ENCODE results near the gene NFIB.

NFIB gene

GRCh38 chr9:14292181-14292739 lies 21.7 kb downstream of the NFIB start:
- Histone ChIP-seq H3K36me3 (ENCODE audit: control insufficient read depth in 2 of 2, insufficient read depth in 2 of 2, low read length in 2 of 2) (no peaks in the 10 kb centered on the region), H3K27me3 (ENCODE audit: control insufficient read depth in 1 of 2, insufficient read depth in 2 of 2, low read length in 2 of 2) (no peaks in the 10 kb centered on the region), H3K4me3 (ENCODE audit: low read length in 2 of 2) (no peak overlapping the region), H3K27ac (ENCODE audit: low read length) (no peak overlapping the region), H3K4me1 (ENCODE audit: control insufficient read depth, insufficient read depth, low read length) (no peaks in the 10 kb centered on the region), H3K9ac (ENCODE audit: low read length in 2 of 2) (no peak overlapping the region), H3K9me3 (ENCODE audit: control insufficient read depth in 2 of 2, low read length in 2 of 2) (no peaks in the 10 kb centered on the region)

DNA sequence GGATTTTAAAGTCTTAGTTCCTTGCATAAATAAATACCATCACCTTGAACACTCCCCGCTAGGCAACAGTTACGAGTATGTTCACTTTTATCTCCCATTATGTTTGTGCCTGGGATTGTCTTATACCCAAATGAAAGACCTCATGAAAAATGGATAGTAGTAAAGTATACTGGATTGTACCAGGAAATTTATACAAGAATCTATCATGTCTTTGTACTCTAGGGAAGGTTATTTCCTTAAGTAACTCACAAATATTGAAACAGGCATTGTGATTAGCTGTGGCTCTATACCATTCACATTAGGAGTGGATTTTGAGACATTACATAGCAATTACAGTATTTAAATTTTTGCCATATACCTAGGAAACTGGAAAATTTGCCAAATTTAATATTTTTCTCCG lies 24.0 kb downstream of the NFIB start:
- H3K4me3 ChIP-seq (ENCODE audit: low read length in 2 of 2) = no peak overlapping the region
- H3K9me3 ChIP-seq (ENCODE audit: control insufficient read depth in 2 of 2, low read length in 2 of 2) = no peaks in the 10 kb centered on the region
- H3K27ac ChIP-seq (ENCODE audit: low read length) = no peak overlapping the region
- no peaks in the 10 kb centered on the region for H3K4me1 ChIP-seq (ENCODE audit: control insufficient read depth, insufficient read depth, low read length)
- H3K9ac ChIP-seq (ENCODE audit: low read length in 2 of 2) = no peak overlapping the region
- no peaks in the 10 kb centered on the region for H3K36me3 ChIP-seq (ENCODE audit: control insufficient read depth in 2 of 2, insufficient read depth in 2 of 2, low read length in 2 of 2)
- no peaks in the 10 kb centered on the region for H3K27me3 ChIP-seq (ENCODE audit: control insufficient read depth in 1 of 2, insufficient read depth in 2 of 2, low read length in 2 of 2)

DNA sequence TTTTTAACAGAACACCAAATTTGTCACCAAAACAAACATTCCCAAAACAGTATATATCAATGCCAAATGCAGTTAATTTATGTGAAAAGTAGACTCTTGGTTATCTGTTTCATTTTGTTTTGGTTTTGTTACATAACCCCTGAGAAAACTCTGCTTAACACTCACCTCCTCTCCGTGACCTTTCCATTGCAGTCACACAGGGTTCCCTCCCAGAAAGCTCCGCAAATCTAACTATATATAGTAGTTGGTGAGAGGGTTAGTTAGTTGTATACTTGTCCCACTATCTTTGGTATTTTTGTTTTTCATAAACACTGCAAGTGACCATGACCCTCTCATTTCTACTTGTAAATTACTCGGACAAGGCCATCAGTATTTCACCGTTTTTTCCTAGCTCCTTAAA lies 25.5 kb downstream of the NFIB start:
- Histone ChIP-seq H3K9ac (ENCODE audit: low read length in 2 of 2) (no peak overlapping the region), H3K9me3 (ENCODE audit: control insufficient read depth in 2 of 2, low read length in 2 of 2) (no peaks in the 10 kb centered on the region), H3K4me1 (ENCODE audit: control insufficient read depth, insufficient read depth, low read length) (no peaks in the 10 kb centered on the region), H3K27me3 (ENCODE audit: control insufficient read depth in 1 of 2, insufficient read depth in 2 of 2, low read length in 2 of 2) (no peaks in the 10 kb centered on the region), H3K36me3 (ENCODE audit: control insufficient read depth in 2 of 2, insufficient read depth in 2 of 2, low read length in 2 of 2) (no peaks in the 10 kb centered on the region), H3K27ac (ENCODE audit: low read length) (no peak overlapping the region), H3K4me3 (ENCODE audit: low read length in 2 of 2) (no peak overlapping the region)

GRCh38 chr9:14286121-14286520 lies 27.8 kb downstream of the NFIB start:
- no peak overlapping the region for H3K9ac ChIP-seq (ENCODE audit: low read length in 2 of 2)
- H3K9me3 ChIP-seq (ENCODE audit: control insufficient read depth in 2 of 2, low read length in 2 of 2) = no peaks in the 10 kb centered on the region
- peaks cover 3% of the 10 kb centered on the region for H3K4me1 ChIP-seq (ENCODE audit: control insufficient read depth, insufficient read depth, low read length)
- no peak overlapping the region for H3K4me3 ChIP-seq (ENCODE audit: low read length in 2 of 2)
- no peaks in the 10 kb centered on the region for H3K27me3 ChIP-seq (ENCODE audit: control insufficient read depth in 1 of 2, insufficient read depth in 2 of 2, low read length in 2 of 2)
- no peaks in the 10 kb centered on the region for H3K36me3 ChIP-seq (ENCODE audit: control insufficient read depth in 2 of 2, insufficient read depth in 2 of 2, low read length in 2 of 2)
- no peak overlapping the region for H3K27ac ChIP-seq (ENCODE audit: low read length)

- Histone ChIP-seq H3K27ac (ENCODE audit: low read length) (no peak overlapping the region), H3K4me1 (ENCODE audit: control insufficient read depth, insufficient read depth, low read length) (peaks cover 7% of the 10 kb centered on the region), H3K27me3 (ENCODE audit: control insufficient read depth in 1 of 2, insufficient read depth in 2 of 2, low read length in 2 of 2) (no peaks in the 10 kb centered on the region), H3K36me3 (ENCODE audit: control insufficient read depth in 2 of 2, insufficient read depth in 2 of 2, low read length in 2 of 2) (no peaks in the 10 kb centered on the region), H3K4me3 (ENCODE audit: low read length in 2 of 2) (no peak overlapping the region), H3K9ac (ENCODE audit: low read length in 2 of 2) (no peak overlapping the region), H3K9me3 (ENCODE audit: control insufficient read depth in 2 of 2, low read length in 2 of 2) (no peaks in the 10 kb centered on the region)
Observed at GRCh38 chr9:14283276-14283675, 30.7 kb downstream of the NFIB start.

DNA sequence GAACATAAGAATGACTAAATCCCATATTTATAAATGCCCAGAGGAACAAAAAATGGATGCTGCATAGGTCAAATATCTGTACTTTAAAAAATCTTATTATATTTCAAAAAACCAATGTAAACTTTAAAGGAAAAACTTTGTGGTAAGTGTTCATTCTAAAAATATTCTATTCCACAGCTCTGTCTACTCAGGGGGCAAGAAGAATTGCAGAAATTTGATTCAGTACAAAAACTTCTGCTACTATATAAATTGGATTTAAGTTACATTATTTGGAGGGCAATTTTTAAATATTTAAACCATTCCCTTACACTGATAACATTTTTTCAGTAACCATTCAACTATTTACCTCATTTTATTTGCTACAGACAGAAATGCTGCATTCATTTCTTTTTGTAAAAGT lies 32.1 kb downstream of the NFIB start:
- H3K27me3 ChIP-seq (ENCODE audit: control insufficient read depth in 1 of 2, insufficient read depth in 2 of 2, low read length in 2 of 2) = no peaks in the 10 kb centered on the region
- H3K9me3 ChIP-seq (ENCODE audit: control insufficient read depth in 2 of 2, low read length in 2 of 2) = no peaks in the 10 kb centered on the region
- no peak overlapping the region for H3K9ac ChIP-seq (ENCODE audit: low read length in 2 of 2)
- peaks cover 11% of the 10 kb centered on the region for H3K4me1 ChIP-seq (ENCODE audit: control insufficient read depth, insufficient read depth, low read length)
- no peak overlapping the region for H3K4me3 ChIP-seq (ENCODE audit: low read length in 2 of 2)
- no peak overlapping the region for H3K27ac ChIP-seq (ENCODE audit: low read length)
- H3K36me3 ChIP-seq (ENCODE audit: control insufficient read depth in 2 of 2, insufficient read depth in 2 of 2, low read length in 2 of 2) = no peaks in the 10 kb centered on the region

GRCh38 chr9:14281136-14281795 lies 32.7 kb downstream of the NFIB start:
- Histone ChIP-seq H3K9me3 (ENCODE audit: control insufficient read depth in 2 of 2, low read length in 2 of 2) (no peaks in the 10 kb centered on the region), H3K4me3 (ENCODE audit: low read length in 2 of 2) (no peak overlapping the region), H3K27me3 (ENCODE audit: control insufficient read depth in 1 of 2, insufficient read depth in 2 of 2, low read length in 2 of 2) (no peaks in the 10 kb centered on the region), H3K36me3 (ENCODE audit: control insufficient read depth in 2 of 2, insufficient read depth in 2 of 2, low read length in 2 of 2) (no peaks in the 10 kb centered on the region), H3K9ac (ENCODE audit: low read length in 2 of 2) (no peak overlapping the region), H3K27ac (ENCODE audit: low read length) (no peak overlapping the region), H3K4me1 (ENCODE audit: control insufficient read depth, insufficient read depth, low read length) (peaks cover 11% of the 10 kb centered on the region)

DNA sequence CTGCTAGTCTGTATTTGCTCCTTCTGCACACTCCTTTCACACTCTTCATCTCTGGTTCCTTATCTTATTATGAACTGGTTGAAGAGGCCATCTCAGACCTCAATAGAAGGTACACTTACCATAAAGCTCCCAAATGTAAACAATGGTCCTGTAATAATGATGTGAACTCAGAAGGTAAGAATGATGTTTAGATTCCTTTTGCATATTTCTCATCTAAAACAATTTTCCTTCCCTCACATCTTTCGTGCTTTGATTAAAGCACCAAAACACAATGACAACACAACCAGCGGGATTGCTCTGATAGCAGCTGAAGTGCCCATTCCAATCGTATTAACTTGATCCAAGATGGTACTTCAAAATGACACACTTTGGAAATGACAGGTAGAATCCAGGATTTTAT lies 34.3 kb downstream of the NFIB start:
- Histone ChIP-seq H3K27me3 (ENCODE audit: control insufficient read depth in 1 of 2, insufficient read depth in 2 of 2, low read length in 2 of 2) (no peaks in the 10 kb centered on the region), H3K9ac (ENCODE audit: low read length in 2 of 2) (no peak overlapping the region), H3K9me3 (ENCODE audit: control insufficient read depth in 2 of 2, low read length in 2 of 2) (no peaks in the 10 kb centered on the region), H3K27ac (ENCODE audit: low read length) (no peak overlapping the region), H3K36me3 (ENCODE audit: control insufficient read depth in 2 of 2, insufficient read depth in 2 of 2, low read length in 2 of 2) (no peaks in the 10 kb centered on the region), H3K4me3 (ENCODE audit: low read length in 2 of 2) (no peak overlapping the region), H3K4me1 (ENCODE audit: control insufficient read depth, insufficient read depth, low read length) (peaks cover 15% of the 10 kb centered on the region)

GRCh38 chr9:14278291-14278721 lies 35.6 kb downstream of the NFIB start:
- Histone ChIP-seq H3K9ac (ENCODE audit: low read length in 2 of 2) (no peak overlapping the region), H3K4me3 (ENCODE audit: low read length in 2 of 2) (no peak overlapping the region), H3K27me3 (ENCODE audit: control insufficient read depth in 1 of 2, insufficient read depth in 2 of 2, low read length in 2 of 2) (no peaks in the 10 kb centered on the region), H3K9me3 (ENCODE audit: control insufficient read depth in 2 of 2, low read length in 2 of 2) (no peaks in the 10 kb centered on the region), H3K4me1 (ENCODE audit: control insufficient read depth, insufficient read depth, low read length) (peaks cover 27% of the 10 kb centered on the region), H3K36me3 (ENCODE audit: control insufficient read depth in 2 of 2, insufficient read depth in 2 of 2, low read length in 2 of 2) (no peaks in the 10 kb centered on the region), H3K27ac (ENCODE audit: low read length) (no peak overlapping the region)

DNA sequence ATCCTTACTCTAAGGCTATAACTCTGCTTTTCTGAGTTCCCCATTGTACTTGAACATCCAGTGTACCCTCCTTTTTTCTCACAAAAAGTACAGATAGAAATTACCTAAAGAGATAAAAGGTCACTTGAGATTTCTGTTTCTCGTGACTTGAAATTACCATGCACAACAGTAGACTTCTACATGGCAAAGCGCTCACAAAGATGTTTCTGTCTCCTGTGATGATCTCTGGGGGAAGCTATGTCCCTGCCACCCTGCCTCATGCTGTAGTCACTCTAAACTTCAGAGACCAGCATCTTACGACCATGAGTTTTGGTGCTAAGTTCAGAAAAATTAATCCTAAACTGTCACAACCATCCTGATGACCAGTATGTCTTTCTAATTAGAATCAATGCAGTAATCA lies 36.2 kb downstream of the NFIB start:
- no peaks in the 10 kb centered on the region for H3K36me3 ChIP-seq (ENCODE audit: control insufficient read depth in 2 of 2, insufficient read depth in 2 of 2, low read length in 2 of 2)
- no peaks in the 10 kb centered on the region for H3K27me3 ChIP-seq (ENCODE audit: control insufficient read depth in 1 of 2, insufficient read depth in 2 of 2, low read length in 2 of 2)
- no peaks in the 10 kb centered on the region for H3K9me3 ChIP-seq (ENCODE audit: control insufficient read depth in 2 of 2, low read length in 2 of 2)
- H3K4me1 ChIP-seq (ENCODE audit: control insufficient read depth, insufficient read depth, low read length) = peaks cover 31% of the 10 kb centered on the region
- H3K9ac ChIP-seq (ENCODE audit: low read length in 2 of 2) = no peak overlapping the region
- no peak overlapping the region for H3K27ac ChIP-seq (ENCODE audit: low read length)
- H3K4me3 ChIP-seq (ENCODE audit: low read length in 2 of 2) = no peak overlapping the region

DNA sequence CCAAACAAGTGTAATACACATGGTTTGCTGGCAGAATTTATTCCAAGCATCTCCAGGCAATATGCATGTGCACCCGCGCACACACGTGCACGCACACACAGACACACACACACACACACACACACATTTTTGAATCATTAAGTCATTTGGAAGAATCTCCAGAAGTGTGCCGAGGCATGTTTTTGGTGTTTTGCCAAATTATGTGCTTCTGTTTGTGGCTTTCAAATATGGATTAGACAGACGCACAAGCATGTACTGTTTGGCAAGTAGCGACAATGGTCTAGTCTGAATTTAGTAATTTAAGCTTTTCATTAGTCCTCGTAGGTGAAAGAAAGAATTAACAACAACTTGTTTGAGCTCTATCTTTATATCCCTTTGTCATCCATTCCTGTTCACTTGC lies 36.7 kb downstream of the NFIB start:
- Histone ChIP-seq H3K4me3 (ENCODE audit: low read length in 2 of 2) (peak overlapping the region in 1 of 2 donors; percentile 36), H3K36me3 (ENCODE audit: control insufficient read depth in 2 of 2, insufficient read depth in 2 of 2, low read length in 2 of 2) (no peaks in the 10 kb centered on the region), H3K4me1 (ENCODE audit: control insufficient read depth, insufficient read depth, low read length) (peaks cover 31% of the 10 kb centered on the region), H3K27me3 (ENCODE audit: control insufficient read depth in 1 of 2, insufficient read depth in 2 of 2, low read length in 2 of 2) (no peaks in the 10 kb centered on the region), H3K9ac (ENCODE audit: low read length in 2 of 2) (no peak overlapping the region), H3K9me3 (ENCODE audit: control insufficient read depth in 2 of 2, low read length in 2 of 2) (no peaks in the 10 kb centered on the region), H3K27ac (ENCODE audit: low read length) (no peak overlapping the region)
